ENCODE measurements around the gene SNRNP200.
A peak's percentile ranks its signal among the peaks of the same experiment; 100 is the strongest.

The SNRNP200 gene

GRCh38 chr2:96305091-96305978 lies at the start of gene SNRNP200:
TSS of gene SNRNP200 (minus strand) at chr2:96305546. CDS start at chr2:96305437, 109 bp downstream.
- peak; percentile 77 to 88 for DNase-seq (ENCODE audit: low read depth in 1 of 2, low spot score in 1 of 2)

- DNase-seq (ENCODE audit: low read depth in 1 of 2, low spot score in 1 of 2), result no peak
Measured at GRCh38 chr2:96354492-96354891, 49.1 kb upstream of the SNRNP200 start.

GRCh38 chr2:96353606-96354101 lies 48.3 kb upstream of the SNRNP200 start:
- no peak for DNase-seq (ENCODE audit: low read depth in 1 of 2, low spot score in 1 of 2)

- DNase-seq (ENCODE audit: low read depth in 1 of 2, low spot score in 1 of 2), result no peak
Measured at GRCh38 chr2:96353032-96353561, 47.8 kb upstream of the SNRNP200 start.

GRCh38 chr2:96347395-96347794 lies 42.0 kb upstream of the SNRNP200 start:
- DNase-seq (ENCODE audit: low read depth in 1 of 2, low spot score in 1 of 2), result no peak

GRCh38 chr2:96345868-96346462 lies 40.6 kb upstream of the SNRNP200 start:
- no peak for DNase-seq (ENCODE audit: low read depth in 1 of 2, low spot score in 1 of 2)

- no peak for DNase-seq (ENCODE audit: low read depth in 1 of 2, low spot score in 1 of 2)
Measured at GRCh38 chr2:96345438-96345837, 40.1 kb upstream of the SNRNP200 start.

- DNase-seq (ENCODE audit: low read depth in 1 of 2, low spot score in 1 of 2), result peak in 1 of 2 donors; percentile 16
Measured at GRCh38 chr2:96344011-96344410, 38.7 kb upstream of the SNRNP200 start.

GRCh38 chr2:96342085-96342484 lies 36.7 kb upstream of the SNRNP200 start:
- peak in 1 of 2 donors; percentile 16 for DNase-seq (ENCODE audit: low read depth in 1 of 2, low spot score in 1 of 2)

- DNase-seq (ENCODE audit: low read depth in 1 of 2, low spot score in 1 of 2), result no peak
Measured at GRCh38 chr2:96341641-96342040, 36.3 kb upstream of the SNRNP200 start.

GRCh38 chr2:96340493-96341414 lies 35.4 kb upstream of the SNRNP200 start:
- no peak for DNase-seq (ENCODE audit: low read depth in 1 of 2, low spot score in 1 of 2)

- no peak for DNase-seq (ENCODE audit: low read depth in 1 of 2, low spot score in 1 of 2)
Measured at GRCh38 chr2:96336873-96337272, 31.5 kb upstream of the SNRNP200 start.

- DNase-seq (ENCODE audit: low read depth in 1 of 2, low spot score in 1 of 2), result no peak
Measured at GRCh38 chr2:96336104-96336775, 30.9 kb upstream of the SNRNP200 start.

- no peak for DNase-seq (ENCODE audit: low read depth in 1 of 2, low spot score in 1 of 2)
Measured at GRCh38 chr2:96333708-96334107, 28.4 kb upstream of the SNRNP200 start.

- DNase-seq (ENCODE audit: low read depth in 1 of 2, low spot score in 1 of 2), result no peak
Measured at GRCh38 chr2:96330407-96330806, 25.1 kb upstream of the SNRNP200 start.

GRCh38 chr2:96329874-96330273 lies 24.5 kb upstream of the SNRNP200 start:
- no peak for DNase-seq (ENCODE audit: low read depth in 1 of 2, low spot score in 1 of 2)

- DNase-seq (ENCODE audit: low read depth in 1 of 2, low spot score in 1 of 2), result no peak
Measured at GRCh38 chr2:96329456-96329855, 24.1 kb upstream of the SNRNP200 start.

GRCh38 chr2:96326990-96327820 lies 21.9 kb upstream of the SNRNP200 start:
- no peak for DNase-seq (ENCODE audit: low read depth in 1 of 2, low spot score in 1 of 2)

GRCh38 chr2:96326564-96326963 lies 21.2 kb upstream of the SNRNP200 start:
- DNase-seq (ENCODE audit: low read depth in 1 of 2, low spot score in 1 of 2), result no peak

- DNase-seq (ENCODE audit: low read depth in 1 of 2, low spot score in 1 of 2), result peak in 1 of 2 donors; percentile 30
Measured at GRCh38 chr2:96325884-96326255, 20.5 kb upstream of the SNRNP200 start.

Measured in stimulated activated CD4-positive, alpha-beta T cell treated with anti-CD3 and anti-CD28 coated beads, Interleukin-15, amount 100 ng/mL, for 1 hour (primary cell).